ENCODE data around the gene DTYMK.

DTYMK gene

DNA sequence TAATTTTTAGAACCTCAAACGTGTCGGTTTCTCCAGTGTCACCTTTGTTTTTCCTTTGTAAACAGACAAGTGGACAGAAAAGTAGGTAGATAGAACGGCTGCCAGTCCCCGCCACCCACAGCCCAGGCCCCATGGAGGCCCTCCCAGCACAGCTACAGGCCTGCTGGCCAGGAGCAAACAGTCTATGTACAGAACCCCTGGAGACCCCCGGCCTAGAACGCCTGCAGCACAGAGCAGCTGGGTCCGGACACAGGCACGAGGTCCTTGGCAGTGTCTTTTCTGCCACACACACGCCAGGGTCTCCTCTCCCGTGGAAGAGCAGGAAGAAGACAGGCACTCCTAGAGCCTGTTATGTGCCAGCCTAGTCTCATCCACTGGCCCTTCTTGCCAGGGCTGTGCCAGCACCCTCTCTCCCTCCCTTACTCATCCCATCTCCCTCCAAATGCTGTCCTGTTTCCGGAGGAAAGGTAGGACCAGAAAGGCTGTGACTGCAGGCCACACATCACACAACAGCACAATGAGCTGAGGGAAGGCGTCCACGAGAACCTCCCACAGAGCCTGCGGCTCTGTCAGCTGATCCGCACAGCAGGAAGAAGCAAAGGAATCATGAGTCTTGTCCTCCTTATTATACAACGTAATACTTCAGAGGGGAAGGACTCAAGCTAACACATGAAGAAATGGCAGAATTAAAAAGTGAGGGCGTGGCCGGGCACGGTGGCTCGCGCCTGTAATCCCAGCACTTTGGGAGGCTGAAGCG, 7.7 kb downstream of the DTYMK start:
- H3K9ac ChIP-seq (ENCODE audit: low read length): no peak overlapping the region
- H3K36me3 ChIP-seq (ENCODE audit: control insufficient read depth, insufficient read depth, low read length, severe bottlenecking): peaks cover 9% of the 10 kb centered on the region
- peaks cover 24% of the 10 kb centered on the region for H3K4me1 ChIP-seq (ENCODE audit: control insufficient read depth, insufficient read depth, low read length)
- no peaks in the 10 kb centered on the region for H3K9me3 ChIP-seq (ENCODE audit: control insufficient read depth, low read length)
- no peak overlapping the region for H3K4me3 ChIP-seq (ENCODE audit: low read length)
- no peaks in the 10 kb centered on the region for H3K27me3 ChIP-seq (replicated peaks; ENCODE audit: control insufficient read depth, insufficient read depth, low read length)
- no peak for DNase-seq (ENCODE audit: low read depth)

DNA sequence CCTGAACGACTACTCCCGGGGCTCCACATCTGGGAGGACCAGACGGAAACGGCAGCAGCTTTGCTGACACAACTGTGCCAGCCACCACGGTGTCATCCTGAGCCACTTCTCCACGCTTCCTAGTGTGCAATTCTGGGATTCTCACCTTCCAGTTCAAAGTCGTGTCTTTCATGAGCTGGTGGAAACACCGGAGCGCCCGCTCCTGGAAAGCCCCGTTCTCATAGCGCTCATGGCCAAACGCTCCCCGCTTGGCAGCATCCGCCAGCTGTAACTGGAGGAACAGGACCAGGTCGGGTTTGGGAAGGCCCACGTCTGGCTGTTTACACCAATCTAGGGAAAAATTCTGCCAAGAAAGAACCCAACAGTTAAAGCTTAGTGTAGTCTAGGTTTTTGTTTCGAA, 8.3 kb downstream of the DTYMK start:
- no peak for DNase-seq (ENCODE audit: low read depth)
- Histone ChIP-seq H3K9ac (ENCODE audit: low read length) (no peak overlapping the region), H3K4me1 (ENCODE audit: control insufficient read depth, insufficient read depth, low read length) (peaks cover 24% of the 10 kb centered on the region), H3K9me3 (ENCODE audit: control insufficient read depth, low read length) (no peaks in the 10 kb centered on the region), H3K36me3 (ENCODE audit: control insufficient read depth, insufficient read depth, low read length, severe bottlenecking) (peaks cover 9% of the 10 kb centered on the region), H3K4me3 (ENCODE audit: low read length) (no peak overlapping the region), H3K27me3 (replicated peaks; ENCODE audit: control insufficient read depth, insufficient read depth, low read length) (no peaks in the 10 kb centered on the region)

DNA sequence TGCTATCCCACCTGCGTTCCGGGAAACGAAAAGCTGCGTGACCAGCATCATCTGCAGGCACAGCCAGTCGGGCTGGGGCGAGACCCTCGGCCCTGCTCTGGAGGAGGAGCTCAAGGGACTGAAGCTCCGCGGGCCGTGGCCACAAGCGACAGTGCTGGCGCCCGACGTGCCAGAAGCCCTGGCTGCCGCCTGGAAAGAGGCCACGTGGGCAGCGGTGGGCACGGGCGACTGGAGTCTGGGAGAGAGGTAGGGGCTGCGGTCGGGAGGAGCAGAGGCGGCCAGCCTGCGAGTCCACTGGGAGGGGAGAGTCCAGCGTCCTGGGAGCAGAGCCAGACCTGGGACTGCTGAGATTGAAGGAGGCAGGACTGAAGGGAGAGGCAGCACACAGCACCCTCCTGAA, 9.2 kb downstream of the DTYMK start:
- DNase-seq (ENCODE audit: low read depth): no peak
- H3K36me3 ChIP-seq (ENCODE audit: control insufficient read depth, insufficient read depth, low read length, severe bottlenecking): peaks cover 15% of the 10 kb centered on the region
- no peaks in the 10 kb centered on the region for H3K9me3 ChIP-seq (ENCODE audit: control insufficient read depth, low read length)

DNA sequence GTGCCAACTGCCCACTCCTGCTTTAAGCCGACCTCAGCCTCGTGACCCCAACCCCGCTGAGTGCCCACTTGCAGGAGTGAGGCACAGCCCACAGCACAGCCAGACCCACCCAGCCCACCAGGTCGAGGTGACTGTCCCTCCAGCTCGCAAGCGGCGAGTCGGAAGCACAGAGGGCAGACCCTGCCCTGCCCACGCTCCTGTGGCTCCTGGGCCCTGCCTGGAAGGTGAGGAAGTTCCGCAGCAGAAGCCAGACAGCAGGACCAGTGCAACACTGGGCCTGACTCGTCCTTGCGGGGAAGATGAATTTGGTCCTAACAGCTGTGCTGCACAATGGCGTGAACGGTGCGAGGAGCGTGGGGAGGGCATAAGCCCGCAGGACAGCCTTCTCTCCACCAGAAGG, 9.9 kb downstream of the DTYMK start:
- Histone ChIP-seq H3K4me3 (ENCODE audit: low read length) (no peak overlapping the region), H3K27me3 (replicated peaks; ENCODE audit: control insufficient read depth, insufficient read depth, low read length) (no peaks in the 10 kb centered on the region), H3K36me3 (ENCODE audit: control insufficient read depth, insufficient read depth, low read length, severe bottlenecking) (peaks cover 22% of the 10 kb centered on the region), H3K9me3 (ENCODE audit: control insufficient read depth, low read length) (no peaks in the 10 kb centered on the region), H3K9ac (ENCODE audit: low read length) (no peak overlapping the region), H3K4me1 (ENCODE audit: control insufficient read depth, insufficient read depth, low read length) (peaks cover 18% of the 10 kb centered on the region)
- no peak for DNase-seq (ENCODE audit: low read depth)

More for the DNA sequence above, 9.2 kb downstream of the DTYMK start:
- Histone ChIP-seq H3K4me1 (ENCODE audit: control insufficient read depth, insufficient read depth, low read length) (peaks cover 24% of the 10 kb centered on the region), H3K9ac (ENCODE audit: low read length) (no peak overlapping the region), H3K4me3 (ENCODE audit: low read length) (no peak overlapping the region), H3K27me3 (replicated peaks; ENCODE audit: control insufficient read depth, insufficient read depth, low read length) (no peaks in the 10 kb centered on the region)

DNA sequence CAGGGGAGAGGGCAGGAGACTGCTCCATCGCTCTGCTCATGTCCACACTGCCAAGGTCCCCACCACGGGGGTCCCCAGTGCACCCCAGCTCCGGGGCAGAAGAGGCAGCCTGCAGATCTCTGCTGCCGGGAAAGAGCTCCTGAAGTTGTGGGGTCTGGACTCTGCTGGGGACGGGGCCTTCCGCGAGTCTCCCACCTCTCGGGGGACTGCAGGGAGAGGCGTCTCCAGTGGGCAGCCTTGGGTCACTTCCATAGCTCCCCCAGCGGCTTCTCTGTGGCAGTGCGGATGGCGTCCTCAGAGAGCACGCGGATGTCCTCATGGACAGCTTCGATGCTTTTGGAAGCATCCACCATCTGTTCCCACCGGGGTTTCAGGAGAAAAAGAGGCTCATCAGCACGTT, 10.7 kb downstream of the DTYMK start:
- H3K9ac ChIP-seq (ENCODE audit: low read length): no peak overlapping the region
- H3K36me3 ChIP-seq (ENCODE audit: control insufficient read depth, insufficient read depth, low read length, severe bottlenecking): peaks cover 30% of the 10 kb centered on the region
- H3K9me3 ChIP-seq (ENCODE audit: control insufficient read depth, low read length): no peaks in the 10 kb centered on the region
- H3K4me3 ChIP-seq (ENCODE audit: low read length): no peak overlapping the region
- H3K4me1 ChIP-seq (ENCODE audit: control insufficient read depth, insufficient read depth, low read length): peaks cover 10% of the 10 kb centered on the region
- DNase-seq (ENCODE audit: low read depth): no peak
- no peaks in the 10 kb centered on the region for H3K27me3 ChIP-seq (replicated peaks; ENCODE audit: control insufficient read depth, insufficient read depth, low read length)

DNA sequence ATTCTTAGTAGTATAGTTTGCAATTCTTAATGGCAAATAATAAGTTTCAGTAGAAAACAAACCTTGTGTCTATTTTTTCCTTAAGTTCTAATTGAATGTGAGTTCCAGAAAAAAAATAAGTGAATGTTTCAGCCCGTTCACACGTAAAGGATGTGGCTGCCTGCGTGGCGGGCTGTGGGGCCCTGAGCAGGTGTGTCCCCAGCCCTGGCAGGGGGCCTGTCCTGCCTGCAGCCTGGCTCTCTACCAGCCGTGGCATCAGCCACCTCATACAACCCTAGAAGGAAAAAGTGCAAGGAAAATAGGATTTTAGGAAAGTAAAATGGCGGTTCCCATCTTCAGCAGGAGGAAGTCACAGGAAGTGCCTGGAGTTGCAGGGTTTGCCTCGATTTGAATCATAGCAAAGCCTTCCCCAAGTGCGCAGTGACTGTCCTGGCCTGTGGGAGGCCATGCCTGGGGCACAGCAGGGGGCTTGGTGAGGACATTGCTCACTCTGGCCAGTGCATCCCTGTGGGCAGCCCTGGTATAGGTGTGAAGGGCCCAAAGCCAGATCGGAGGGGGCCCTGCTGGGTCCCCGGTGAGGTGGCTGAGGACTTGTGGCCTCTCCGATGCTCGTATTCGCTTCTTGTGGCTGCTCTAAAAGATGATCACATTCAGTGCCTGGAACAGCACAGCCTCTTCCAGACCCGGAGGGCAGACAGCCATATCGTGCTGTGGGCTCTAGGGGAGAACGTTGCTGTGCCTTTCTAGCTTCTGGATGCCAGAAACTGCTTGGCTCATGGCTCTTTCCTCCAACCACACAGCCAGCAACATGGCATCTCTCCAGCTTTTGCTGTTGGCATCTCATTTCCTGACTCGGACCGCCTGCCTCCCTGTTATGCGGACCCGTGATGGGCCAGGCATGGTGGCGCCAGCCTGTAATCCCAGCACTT, 12.6 kb downstream of the DTYMK start:
- H3K9me3 ChIP-seq (ENCODE audit: control insufficient read depth, low read length): no peaks in the 10 kb centered on the region
- no peaks in the 10 kb centered on the region for H3K27me3 ChIP-seq (replicated peaks; ENCODE audit: control insufficient read depth, insufficient read depth, low read length)
- no peak for DNase-seq (ENCODE audit: low read depth)
- no peaks in the 10 kb centered on the region for H3K4me1 ChIP-seq (ENCODE audit: control insufficient read depth, insufficient read depth, low read length)
- no peak overlapping the region for H3K9ac ChIP-seq (ENCODE audit: low read length)
- no peak overlapping the region for H3K4me3 ChIP-seq (ENCODE audit: low read length)
- peaks cover 42% of the 10 kb centered on the region for H3K36me3 ChIP-seq (ENCODE audit: control insufficient read depth, insufficient read depth, low read length, severe bottlenecking)

DNA sequence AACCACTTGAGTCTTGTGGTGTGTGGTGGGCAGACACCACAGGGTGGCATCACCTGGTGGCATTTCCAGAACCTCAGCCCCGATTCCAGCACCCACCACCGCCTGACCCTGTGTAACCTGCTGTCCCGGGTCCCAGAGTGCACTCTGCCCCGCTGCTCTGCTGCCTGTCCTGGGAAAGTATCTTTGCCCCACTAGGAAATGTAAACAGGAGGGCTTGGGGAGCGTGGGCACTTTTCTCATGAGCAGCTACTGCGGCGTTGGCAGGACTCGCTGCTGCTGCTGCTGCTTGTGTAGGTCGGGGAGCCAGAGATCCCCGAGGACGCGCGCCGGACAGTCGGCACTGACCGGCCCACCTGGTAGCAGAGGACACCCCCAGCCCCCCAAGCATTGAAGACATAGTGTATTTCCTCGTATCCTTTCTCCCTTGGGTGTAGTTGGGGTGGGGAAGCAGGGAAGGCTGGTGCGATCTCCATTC, 13.4 kb downstream of the DTYMK start:
- Histone ChIP-seq H3K27me3 (replicated peaks; ENCODE audit: control insufficient read depth, insufficient read depth, low read length) (no peaks in the 10 kb centered on the region), H3K4me3 (ENCODE audit: low read length) (no peak overlapping the region), H3K36me3 (ENCODE audit: control insufficient read depth, insufficient read depth, low read length, severe bottlenecking) (peaks cover 50% of the 10 kb centered on the region), H3K4me1 (ENCODE audit: control insufficient read depth, insufficient read depth, low read length) (no peaks in the 10 kb centered on the region), H3K9ac (ENCODE audit: low read length) (no peak overlapping the region), H3K9me3 (ENCODE audit: control insufficient read depth, low read length) (no peaks in the 10 kb centered on the region)
- DNase-seq (ENCODE audit: low read depth): no peak

DNA sequence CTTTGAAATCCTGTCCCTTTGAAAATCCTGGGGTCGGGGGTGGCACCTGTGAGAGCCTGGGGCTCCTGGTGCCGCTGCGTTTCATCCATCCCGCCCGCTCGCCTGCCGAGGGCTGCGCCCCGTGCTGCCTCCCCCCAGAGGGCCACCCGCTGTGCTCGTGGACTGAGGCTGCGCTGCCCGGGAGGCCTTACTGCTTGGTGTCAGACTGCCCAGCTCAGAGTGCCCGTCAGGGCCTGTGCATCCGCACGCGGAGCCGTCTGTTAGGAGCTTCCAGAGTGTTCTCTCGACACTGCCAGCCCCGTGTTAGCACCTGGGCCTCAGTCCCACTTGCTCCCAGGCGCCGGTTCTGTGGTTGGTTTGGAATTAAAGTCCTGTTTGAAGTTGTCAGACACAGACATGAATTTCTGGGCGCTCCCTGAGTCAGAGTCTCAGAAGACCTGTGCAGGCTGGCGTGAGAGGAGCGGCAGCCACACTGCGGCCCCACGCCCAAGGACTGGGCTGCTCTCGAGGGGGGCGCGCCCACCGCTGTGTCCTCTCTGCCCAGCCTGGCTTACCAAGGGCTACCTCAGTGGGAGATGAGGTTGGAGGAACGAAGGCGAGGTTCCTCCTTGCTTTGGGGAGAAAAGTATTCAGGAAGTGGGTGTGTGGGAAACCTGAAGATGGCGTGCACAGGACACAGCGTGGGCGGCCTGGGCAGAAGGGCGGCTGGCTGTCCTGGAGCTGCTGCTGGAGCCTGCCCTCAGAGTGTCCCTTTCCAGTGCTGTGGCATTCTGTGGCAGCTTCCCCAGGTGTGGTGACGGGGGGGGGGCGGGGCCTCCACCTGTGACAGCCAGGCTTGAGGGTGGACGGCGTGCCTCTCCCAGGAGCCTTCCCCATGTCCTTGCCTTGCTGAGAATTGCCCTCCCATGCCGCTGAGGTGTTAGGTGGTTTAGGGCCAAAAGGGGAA, 14.1 kb downstream of the DTYMK start:
- no peak for DNase-seq (ENCODE audit: low read depth)
- Histone ChIP-seq H3K4me1 (ENCODE audit: control insufficient read depth, insufficient read depth, low read length) (no peaks in the 10 kb centered on the region), H3K27me3 (replicated peaks; ENCODE audit: control insufficient read depth, insufficient read depth, low read length) (no peaks in the 10 kb centered on the region), H3K4me3 (ENCODE audit: low read length) (no peak overlapping the region), H3K9ac (ENCODE audit: low read length) (no peak overlapping the region), H3K9me3 (ENCODE audit: control insufficient read depth, low read length) (no peaks in the 10 kb centered on the region), H3K36me3 (ENCODE audit: control insufficient read depth, insufficient read depth, low read length, severe bottlenecking) (peaks cover 57% of the 10 kb centered on the region)

DNA sequence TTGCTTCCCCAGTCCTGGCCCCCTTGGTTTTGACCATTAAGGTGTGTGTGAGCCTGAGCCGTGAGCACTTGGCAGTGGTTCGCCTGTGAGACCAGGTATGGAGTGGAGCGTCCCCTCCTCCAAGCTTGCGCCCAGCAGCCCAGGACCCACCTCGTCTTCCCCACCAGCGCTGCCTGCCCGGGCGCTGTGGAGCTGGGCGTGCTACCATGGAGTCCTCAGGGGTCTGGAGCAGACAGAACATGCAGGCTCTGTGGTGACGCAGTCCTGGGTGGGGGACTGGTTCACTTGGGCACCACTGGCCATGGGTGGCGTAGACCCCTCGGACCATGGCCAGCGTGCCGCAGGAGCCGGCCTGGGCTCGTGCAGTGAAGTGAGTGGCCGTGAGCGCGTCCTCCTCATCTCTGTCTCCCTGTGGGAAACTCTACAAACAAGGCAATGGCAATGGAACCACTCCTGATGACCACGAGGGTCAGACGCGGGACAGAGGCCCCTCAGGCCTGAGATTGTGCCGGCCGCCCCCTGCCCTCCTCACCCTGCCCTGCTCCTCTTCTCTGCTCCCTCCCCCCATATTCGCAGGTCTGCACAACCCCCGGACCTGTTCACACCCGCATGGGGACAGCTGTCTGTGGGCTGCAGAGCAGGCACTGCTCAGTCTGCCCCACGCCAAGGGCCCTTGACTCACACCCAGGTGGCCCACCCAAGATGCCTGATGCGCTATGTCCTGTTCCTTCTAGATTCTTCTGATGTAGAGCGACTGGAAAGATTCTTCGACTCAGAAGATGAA, 15.0 kb downstream of the DTYMK start:
- no peaks in the 10 kb centered on the region for H3K9me3 ChIP-seq (ENCODE audit: control insufficient read depth, low read length)
- H3K27me3 ChIP-seq (replicated peaks; ENCODE audit: control insufficient read depth, insufficient read depth, low read length): no peaks in the 10 kb centered on the region
- H3K4me1 ChIP-seq (ENCODE audit: control insufficient read depth, insufficient read depth, low read length): no peaks in the 10 kb centered on the region
- H3K4me3 ChIP-seq (ENCODE audit: low read length): no peak overlapping the region
- peaks cover 54% of the 10 kb centered on the region for H3K36me3 ChIP-seq (ENCODE audit: control insufficient read depth, insufficient read depth, low read length, severe bottlenecking)
- no peak overlapping the region for H3K9ac ChIP-seq (ENCODE audit: low read length)
- DNase-seq (ENCODE audit: low read depth): no peak

DNA sequence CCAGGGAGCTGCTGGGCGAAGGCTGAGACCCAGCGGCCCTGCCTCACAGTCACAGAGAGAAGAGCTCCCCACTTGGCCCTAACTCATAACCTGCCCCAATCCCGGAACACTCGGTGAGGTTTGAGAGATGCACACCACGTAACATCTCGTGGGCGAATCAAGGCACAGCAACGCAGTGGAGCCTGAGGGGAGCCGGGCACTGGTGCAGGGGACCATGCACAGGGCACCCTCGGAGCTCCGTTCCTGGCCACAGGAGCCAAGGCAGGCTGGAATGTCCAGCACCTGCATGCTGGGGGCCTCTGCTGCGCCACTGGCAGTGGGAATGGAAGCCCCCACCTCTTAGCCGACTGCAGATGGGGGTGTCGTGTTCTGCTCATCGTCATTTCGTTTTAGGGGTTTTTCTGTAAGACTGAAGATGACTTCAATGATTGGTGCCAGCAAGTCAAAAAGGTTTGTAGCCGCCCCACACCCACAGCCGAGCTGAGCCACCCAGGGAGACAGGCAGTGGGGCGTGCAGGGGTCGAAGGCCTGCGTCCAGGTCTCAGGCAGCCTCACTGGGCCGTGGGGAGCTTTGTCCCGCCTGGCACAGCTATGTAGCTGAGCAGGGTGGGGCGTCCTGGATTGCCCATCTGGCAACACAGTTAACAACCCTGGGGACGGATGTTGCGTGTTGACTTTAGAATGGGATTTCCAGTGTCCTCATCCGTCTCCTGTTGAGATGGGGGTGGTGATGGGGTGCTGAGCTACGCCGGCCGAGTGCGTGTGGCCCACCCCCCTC, 16.1 kb downstream of the DTYMK start:
- peaks cover 9% of the 10 kb centered on the region for H3K4me1 ChIP-seq (ENCODE audit: control insufficient read depth, insufficient read depth, low read length)
- no peak overlapping the region for H3K4me3 ChIP-seq (ENCODE audit: low read length)
- no peaks in the 10 kb centered on the region for H3K9me3 ChIP-seq (ENCODE audit: control insufficient read depth, low read length)
- no peaks in the 10 kb centered on the region for H3K27me3 ChIP-seq (replicated peaks; ENCODE audit: control insufficient read depth, insufficient read depth, low read length)
- peaks cover 57% of the 10 kb centered on the region for H3K36me3 ChIP-seq (ENCODE audit: control insufficient read depth, insufficient read depth, low read length, severe bottlenecking)
- H3K9ac ChIP-seq (ENCODE audit: low read length): no peak overlapping the region
- no peak for DNase-seq (ENCODE audit: low read depth)

Measured in adipocyte (in vitro differentiated cells).